ENCODE measurements around the gene C12orf56.
"Not testable (repeated sequence)": the region's sequence is repeated elsewhere in the genome, so short reads cannot be mapped to it uniquely, and the experiment has no call there.

C12orf56 gene

DNA sequence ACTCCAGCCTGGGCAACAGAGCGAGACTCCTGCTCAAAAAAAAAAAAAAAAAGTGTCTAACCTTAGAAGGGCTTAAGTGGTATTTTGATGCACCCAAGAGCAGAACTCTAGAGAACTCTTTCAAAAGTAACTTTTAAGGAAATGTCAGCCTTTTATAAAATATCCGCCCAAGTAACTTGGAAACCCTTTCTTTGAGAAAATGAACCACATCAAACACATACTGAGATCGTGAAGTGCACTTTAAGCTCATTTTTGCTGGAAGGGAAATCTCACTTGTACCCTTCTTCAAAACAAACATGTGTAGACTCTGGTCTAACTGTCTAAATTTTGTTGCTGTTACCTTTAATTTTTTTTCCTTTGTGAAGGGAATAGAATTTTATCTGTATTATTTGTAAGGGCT, 5.5 kb downstream of the C12orf56 start:
- H3K36me3 Mint-ChIP-seq (ENCODE audit: low read depth) = no peaks in the 10 kb centered on the region
- H3K27ac Mint-ChIP-seq = no peak overlapping the region

DNA sequence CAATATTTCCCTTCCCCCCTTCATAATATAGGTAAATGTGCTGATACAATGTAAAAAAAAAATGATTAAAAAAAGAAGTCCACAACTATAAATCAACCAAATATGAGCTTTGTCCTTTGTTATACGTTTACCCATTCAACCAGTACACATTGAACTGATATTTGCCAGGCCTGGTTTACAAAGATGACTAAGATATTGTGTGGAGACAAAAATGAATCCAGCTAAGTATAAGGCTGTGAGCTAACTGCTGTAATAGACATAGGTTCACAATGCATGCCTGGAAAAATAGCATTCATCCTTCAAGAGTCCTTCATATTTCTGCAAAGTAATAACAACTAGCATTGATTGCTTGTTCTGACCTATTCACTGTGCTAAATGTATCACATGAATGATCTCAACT, 6.9 kb downstream of the C12orf56 start:
- peaks cover 7% of the 10 kb centered on the region for H3K9me3 Mint-ChIP-seq
- no peak overlapping the region for H3K27ac Mint-ChIP-seq
- H3K4me1 Mint-ChIP-seq = no peaks in the 10 kb centered on the region
- H3K4me3 Mint-ChIP-seq = no peak overlapping the region
- TF ChIP-seq, protein P1, sequence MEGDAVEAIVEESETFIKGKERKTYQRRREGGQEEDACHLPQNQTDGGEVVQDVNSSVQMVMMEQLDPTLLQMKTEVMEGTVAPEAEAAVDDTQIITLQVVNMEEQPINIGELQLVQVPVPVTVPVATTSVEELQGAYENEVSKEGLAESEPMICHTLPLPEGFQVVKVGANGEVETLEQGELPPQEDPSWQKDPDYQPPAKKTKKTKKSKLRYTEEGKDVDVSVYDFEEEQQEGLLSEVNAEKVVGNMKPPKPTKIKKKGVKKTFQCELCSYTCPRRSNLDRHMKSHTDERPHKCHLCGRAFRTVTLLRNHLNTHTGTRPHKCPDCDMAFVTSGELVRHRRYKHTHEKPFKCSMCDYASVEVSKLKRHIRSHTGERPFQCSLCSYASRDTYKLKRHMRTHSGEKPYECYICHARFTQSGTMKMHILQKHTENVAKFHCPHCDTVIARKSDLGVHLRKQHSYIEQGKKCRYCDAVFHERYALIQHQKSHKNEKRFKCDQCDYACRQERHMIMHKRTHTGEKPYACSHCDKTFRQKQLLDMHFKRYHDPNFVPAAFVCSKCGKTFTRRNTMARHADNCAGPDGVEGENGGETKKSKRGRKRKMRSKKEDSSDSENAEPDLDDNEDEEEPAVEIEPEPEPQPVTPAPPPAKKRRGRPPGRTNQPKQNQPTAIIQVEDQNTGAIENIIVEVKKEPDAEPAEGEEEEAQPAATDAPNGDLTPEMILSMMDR (IDR thresholded peaks at IDR 0.05; ENCODE audit: unreplicated experiment in 3 of 3) = no peak
- H3K27me3 Mint-ChIP-seq (ENCODE audit: low read depth) = no peaks in the 10 kb centered on the region
- no peaks in the 10 kb centered on the region for H3K36me3 Mint-ChIP-seq (ENCODE audit: low read depth)

More for the DNA sequence above, 5.5 kb downstream of the C12orf56 start:
- Mint-ChIP-seq H3K9me3 (peaks cover 7% of the 10 kb centered on the region), H3K4me1 (no peaks in the 10 kb centered on the region), H3K4me3 (no peak overlapping the region), H3K27me3 (ENCODE audit: low read depth) (no peaks in the 10 kb centered on the region)
- TF ChIP-seq, protein P1 (IDR thresholded peaks at IDR 0.05; ENCODE audit: unreplicated experiment in 3 of 3) = no peak

GRCh38 chr12:64362721-64363305, 27.7 kb downstream of the C12orf56 start:
- Mint-ChIP-seq H3K4me1 (no peaks in the 10 kb centered on the region), H3K27me3 (ENCODE audit: low read depth) (no peaks in the 10 kb centered on the region), H3K9me3 (peaks cover 2% of the 10 kb centered on the region), H3K4me3 (no peak overlapping the region), H3K36me3 (ENCODE audit: low read depth) (no peaks in the 10 kb centered on the region), H3K27ac (no peak overlapping the region)
- TF ChIP-seq, protein P1 (IDR thresholded peaks at IDR 0.05; ENCODE audit: unreplicated experiment in 3 of 3) = no peak

- not testable (repeated sequence) for H3K4me1 Mint-ChIP-seq; H3K27ac Mint-ChIP-seq; H3K36me3 Mint-ChIP-seq (ENCODE audit: low read depth); H3K9me3 Mint-ChIP-seq; H3K27me3 Mint-ChIP-seq (ENCODE audit: low read depth); H3K4me3 Mint-ChIP-seq
Observed at GRCh38 chr12:64361173-64361572, 29.4 kb downstream of the C12orf56 start.

DNA sequence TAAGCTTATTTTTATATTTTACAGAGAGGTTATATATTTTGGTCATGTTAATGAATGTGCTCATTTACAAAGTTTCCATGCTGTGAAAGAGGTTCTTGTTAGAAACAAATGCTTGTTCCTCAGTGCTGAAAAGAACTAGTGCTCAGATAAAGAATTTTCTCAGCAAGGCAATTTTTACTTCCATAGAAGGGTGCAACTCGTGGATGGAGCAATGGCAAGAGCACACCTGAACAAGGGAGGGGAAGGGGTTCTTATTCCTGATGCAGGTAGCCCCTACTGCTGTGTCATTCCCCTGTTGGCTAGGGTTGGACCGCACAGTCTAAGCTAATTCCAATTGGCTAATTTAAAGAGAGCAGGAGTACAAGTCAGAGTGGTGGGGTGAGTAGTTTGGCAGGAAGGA, 34.3 kb downstream of the C12orf56 start:
- H3K36me3 Mint-ChIP-seq (ENCODE audit: low read depth); H3K27me3 Mint-ChIP-seq (ENCODE audit: low read depth); H3K4me3 Mint-ChIP-seq; H3K4me1 Mint-ChIP-seq; H3K27ac Mint-ChIP-seq: not testable (repeated sequence)
- peaks cover 12% of the 10 kb centered on the region for H3K9me3 Mint-ChIP-seq

- Mint-ChIP-seq H3K4me1 (no peaks in the 10 kb centered on the region), H3K4me3 (no peak overlapping the region), H3K9me3 (peaks cover 31% of the 10 kb centered on the region), H3K27ac (no peak overlapping the region), H3K36me3 (ENCODE audit: low read depth) (peaks cover 3% of the 10 kb centered on the region), H3K27me3 (ENCODE audit: low read depth) (no peaks in the 10 kb centered on the region)
- TF ChIP-seq, protein P1 (IDR thresholded peaks at IDR 0.05; ENCODE audit: unreplicated experiment in 3 of 3) = no peak
Observed at GRCh38 chr12:64352181-64352580, 38.4 kb downstream of the C12orf56 start.

DNA sequence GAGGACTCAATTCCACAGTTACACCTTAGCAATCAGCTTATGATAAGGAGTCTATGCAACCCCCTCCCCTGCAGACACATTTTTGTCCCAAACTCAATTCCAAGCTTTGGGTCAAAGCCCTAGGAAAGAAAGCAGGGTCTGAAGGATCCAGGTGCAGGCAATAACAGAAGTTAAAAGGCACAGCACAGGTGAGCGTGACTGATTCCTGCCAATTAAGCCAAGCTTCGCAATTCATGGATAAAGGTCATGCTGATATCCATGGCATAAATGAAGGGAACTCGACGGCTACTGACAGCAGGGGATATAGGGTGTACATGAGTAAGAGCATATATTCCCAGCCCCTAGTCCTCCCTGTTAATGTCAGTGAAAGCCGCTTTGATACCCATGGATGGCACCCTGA, 39.3 kb downstream of the C12orf56 start:
- TF ChIP-seq, protein P1 (IDR thresholded peaks at IDR 0.05; ENCODE audit: unreplicated experiment in 3 of 3) = no peak
- Mint-ChIP-seq H3K4me3 (no peak overlapping the region), H3K27ac (no peak overlapping the region), H3K36me3 (ENCODE audit: low read depth) (peaks cover 3% of the 10 kb centered on the region), H3K27me3 (ENCODE audit: low read depth) (no peaks in the 10 kb centered on the region), H3K9me3 (peaks cover 27% of the 10 kb centered on the region), H3K4me1 (no peaks in the 10 kb centered on the region)

All from nephron (organoid).